Measurements from ENCODE around the gene METTL21C. TPM values are rescaled to one million over a fixed set of nuclear protein-coding genes. Genes with fewer than 3 reads are reported as not detected.

METTL21C gene
- total and polyA plus RNA-seq, 8 donors, result 0.13 TPM; not detected in 7

- H3K9me3 ChIP-seq, result no peaks in the 10 kb centered on the region
- no peak for DNase-seq
- peaks cover 0 to 13% of the 10 kb centered on the region in 2 donors for H3K4me1 ChIP-seq
- no peaks in the 10 kb centered on the region for H3K27me3 ChIP-seq
- peak overlapping the region in 1 of 2 donors; percentile 75 for H3K27ac ChIP-seq
- ATAC-seq, result peak; percentile 74
- no peak overlapping the region for H3K4me3 ChIP-seq
- intact Hi-C loops (cut with DNase I), result no loop called here
- peaks cover 0 to 50% of the 10 kb centered on the region in 2 donors for H3K36me3 ChIP-seq
- TF ChIP-seq CTCF (IDR thresholded peaks at IDR 0.05), result no peak
Observed at GRCh38 chr13:102680133-102680717, 14.6 kb downstream of the METTL21C start.

- no peak for DNase-seq
Observed at GRCh38 chr13:102679449-102680132, 15.3 kb downstream of the METTL21C start.

GRCh38 chr13:102678339-102679107 is 16.3 kb downstream of the METTL21C start:
- Histone ChIP-seq H3K27ac (no peak overlapping the region), H3K27me3 (no peaks in the 10 kb centered on the region), H3K36me3 (peaks cover 0 to 67% of the 10 kb centered on the region in 2 donors), H3K9me3 (no peaks in the 10 kb centered on the region), H3K4me1 (peaks cover 0 to 13% of the 10 kb centered on the region in 2 donors), H3K4me3 (no peak overlapping the region)
- DNase-seq (no peak), ATAC-seq (no peak)
- intact Hi-C loops (cut with DNase I), result no loop called here
- no peak for TF ChIP-seq CTCF (IDR thresholded peaks at IDR 0.05)

More at GRCh38 chr13:102679449-102680132, 15.3 kb downstream of the METTL21C start:
- H3K9me3 ChIP-seq, result no peaks in the 10 kb centered on the region
- peaks cover 0 to 56% of the 10 kb centered on the region in 2 donors for H3K36me3 ChIP-seq
- H3K27ac ChIP-seq, result peak overlapping the region in 1 of 2 donors; percentile 75
- H3K4me1 ChIP-seq, result peaks cover 0 to 13% of the 10 kb centered on the region in 2 donors
- H3K4me3 ChIP-seq, result no peak overlapping the region
- peak; percentile 78 for ATAC-seq
- no peak for TF ChIP-seq CTCF (IDR thresholded peaks at IDR 0.05)
- H3K27me3 ChIP-seq, result no peaks in the 10 kb centered on the region
- intact Hi-C loops (cut with DNase I), result no loop called here

GRCh38 chr13:102677122-102677521 is 17.7 kb downstream of the METTL21C start:
- DNase-seq, result no peak
- TF ChIP-seq CTCF (IDR thresholded peaks at IDR 0.05), result no peak
- H3K36me3 ChIP-seq, result peaks cover 0 to 75% of the 10 kb centered on the region in 2 donors
- no peak overlapping the region for H3K4me3 ChIP-seq
- H3K27me3 ChIP-seq, result no peaks in the 10 kb centered on the region
- no peak overlapping the region for H3K27ac ChIP-seq
- no peak for ATAC-seq
- intact Hi-C loops (cut with DNase I), result no loop called here
- peaks cover 0 to 13% of the 10 kb centered on the region in 2 donors for H3K4me1 ChIP-seq
- H3K9me3 ChIP-seq, result no peaks in the 10 kb centered on the region

GRCh38 chr13:102675115-102675514 is 19.7 kb downstream of the METTL21C start:
- TF ChIP-seq CTCF (IDR thresholded peaks at IDR 0.05), result no peak
- ATAC-seq (no peak), DNase-seq (no peak)
- peaks cover 0 to 2% of the 10 kb centered on the region in 2 donors for H3K4me1 ChIP-seq
- intact Hi-C loops (cut with DNase I), result no loop called here
- H3K4me3 ChIP-seq, result no peak overlapping the region
- no peak overlapping the region for H3K27ac ChIP-seq
- H3K27me3 ChIP-seq, result no peaks in the 10 kb centered on the region
- peaks cover 0 to 91% of the 10 kb centered on the region in 2 donors for H3K36me3 ChIP-seq
- H3K9me3 ChIP-seq, result no peaks in the 10 kb centered on the region

Data from left lung (tissue), 10 donors.